Left renal pelvis (tissue), 4 donors: ENCODE measurements around the gene RUSF1. TPM values are rescaled to one million over a fixed set of nuclear protein-coding genes. Genes with fewer than 3 reads are reported as not detected.

Experiments used
- DNase-seq, 4 donors: peaks; one replicate each; pipeline ENCODE4 v3.0.0-alpha.2; 2013; ENCODE audit warnings: low read depth in 4 of 4, low spot score in 3 of 4
- polyA plus RNA-seq, 4 donors: library from polyadenylated mRNA; unstranded; fragments of 120-200 nt; gene quantifications; one replicate each; pipeline ENCODE4 v1.2.1, GENCODE V29; 2013; ENCODE audit not compliant: insufficient read length in 4 of 4

RUSF1 gene
- polyA plus RNA-seq, 4 donors: 70.6 to 95.9 (median 77.2) TPM

- no peak for DNase-seq
These were observed 34.8 kb downstream of the RUSF1 start for GRCh38 chr16:31473264-31473984.

DNA sequence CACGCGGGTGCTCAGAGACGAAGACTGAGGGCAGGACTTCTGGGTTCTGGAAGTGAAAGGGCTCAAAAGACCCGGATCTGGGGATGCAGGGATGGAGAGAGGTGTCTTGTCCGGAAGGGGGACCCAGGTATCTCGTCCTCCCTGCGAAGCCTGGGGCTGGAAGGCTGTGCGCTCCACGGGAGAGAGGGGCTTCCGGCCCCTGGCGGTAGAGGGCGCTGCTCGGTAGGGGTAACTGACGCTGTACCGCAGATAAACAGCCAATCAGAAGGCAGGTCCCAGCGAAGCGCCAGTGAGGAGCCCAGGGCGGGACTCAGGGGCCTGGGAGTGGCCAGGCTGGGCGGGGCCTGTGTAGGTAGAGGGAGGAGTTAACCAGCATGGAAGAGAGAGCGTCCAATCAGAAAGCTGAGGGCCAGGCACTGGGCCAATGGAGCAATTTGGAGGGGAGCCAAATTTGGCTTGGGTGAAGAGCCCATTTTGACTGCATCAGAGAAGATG lies 35.4 kb downstream of the RUSF1 start:
- DNase-seq: no peak

GRCh38 chr16:31471875-31472708 lies 36.1 kb downstream of the RUSF1 start, which contains the start of gene TGFB1I1:
Gene TGFB1I1 (plus strand): TSS chr16:31472152. CDS start chr16:31472189, 37 bp downstream.
- no peak for DNase-seq

DNA sequence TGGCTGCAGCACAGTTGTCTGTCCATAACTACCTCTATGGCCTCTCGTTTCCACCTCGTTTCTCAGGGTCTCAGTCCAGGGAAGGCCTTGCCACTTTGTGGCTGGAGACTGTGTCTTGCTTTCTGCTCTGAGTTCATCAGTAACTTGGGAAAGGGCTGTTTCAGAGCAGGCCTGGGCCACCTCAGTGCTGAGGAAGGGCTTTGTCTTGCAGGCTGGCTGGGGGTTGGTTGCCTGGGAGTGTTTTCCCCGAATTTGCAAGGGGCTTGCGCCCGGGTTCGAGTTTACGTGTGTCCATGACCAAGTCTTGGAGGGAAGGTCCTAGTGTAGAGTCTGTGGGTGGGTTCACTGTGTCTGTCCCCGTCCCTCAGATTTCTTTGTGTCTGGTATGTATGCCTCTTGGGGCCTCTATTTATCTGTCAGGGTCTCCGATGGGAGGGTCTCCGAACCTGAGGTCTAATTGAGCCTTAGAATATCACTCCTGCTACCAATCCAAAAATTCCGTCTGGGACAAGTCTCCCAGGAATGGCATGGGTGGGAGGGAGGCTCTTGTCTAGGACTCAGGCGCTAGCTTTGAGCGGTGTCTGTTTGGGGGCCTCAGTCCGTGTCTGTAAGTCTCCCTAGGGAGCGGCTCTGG lies 36.8 kb downstream of the RUSF1 start:
- no peak for DNase-seq

DNA sequence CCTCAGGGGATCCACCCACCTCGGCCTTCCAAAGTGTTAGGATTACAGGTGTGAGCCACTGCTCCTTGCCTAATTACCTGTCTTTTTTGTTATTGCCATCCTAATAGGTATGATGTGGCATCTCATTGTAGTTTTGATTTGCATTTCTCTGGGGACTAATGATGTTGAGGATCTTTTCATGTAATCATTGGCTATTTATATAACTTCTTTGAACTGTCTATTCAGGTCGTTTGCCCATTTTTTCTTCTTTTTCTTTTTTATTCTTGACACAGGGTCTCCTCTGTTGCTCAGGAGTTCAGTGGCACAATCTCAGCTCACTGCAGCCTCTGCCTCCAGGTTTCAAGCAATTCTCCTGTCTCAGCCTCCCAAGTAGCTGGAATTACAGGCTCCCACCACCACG lies 37.6 kb downstream of the RUSF1 start:
- DNase-seq: no peak

GRCh38 chr16:31467858-31468257 lies 40.3 kb downstream of the RUSF1 start:
- no peak for DNase-seq

- DNase-seq: no peak
These were observed 40.9 kb downstream of the RUSF1 start for GRCh38 chr16:31467151-31467773.

DNA sequence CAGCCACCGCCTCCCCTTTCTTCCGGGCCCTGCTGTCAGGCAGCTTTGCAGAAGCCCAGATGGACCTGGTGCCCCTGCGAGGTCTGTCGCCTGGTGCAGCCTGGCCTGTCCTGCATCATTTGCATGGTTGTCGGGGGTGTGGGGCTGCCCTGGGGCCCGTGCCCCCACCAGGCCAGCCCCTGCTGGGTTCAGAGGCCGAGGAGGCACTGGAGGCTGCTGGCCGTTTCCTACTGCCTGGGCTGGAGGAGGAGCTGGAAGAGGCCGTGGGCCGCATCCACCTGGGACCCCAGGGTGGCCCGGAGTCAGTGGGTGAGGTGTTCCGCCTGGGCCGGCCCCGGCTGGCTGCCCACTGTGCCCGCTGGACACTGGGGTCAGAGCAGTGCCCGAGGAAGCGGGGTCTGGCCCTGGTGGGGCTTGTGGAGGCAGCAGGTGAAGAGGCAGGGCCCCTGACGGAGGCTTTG lies 41.8 kb downstream of the RUSF1 start:
- no peak for DNase-seq

- DNase-seq: no peak
These were observed 42.3 kb downstream of the RUSF1 start for GRCh38 chr16:31465788-31466370.

GRCh38 chr16:31464781-31465260 lies 43.4 kb downstream of the RUSF1 start:
- DNase-seq: no peak

DNA sequence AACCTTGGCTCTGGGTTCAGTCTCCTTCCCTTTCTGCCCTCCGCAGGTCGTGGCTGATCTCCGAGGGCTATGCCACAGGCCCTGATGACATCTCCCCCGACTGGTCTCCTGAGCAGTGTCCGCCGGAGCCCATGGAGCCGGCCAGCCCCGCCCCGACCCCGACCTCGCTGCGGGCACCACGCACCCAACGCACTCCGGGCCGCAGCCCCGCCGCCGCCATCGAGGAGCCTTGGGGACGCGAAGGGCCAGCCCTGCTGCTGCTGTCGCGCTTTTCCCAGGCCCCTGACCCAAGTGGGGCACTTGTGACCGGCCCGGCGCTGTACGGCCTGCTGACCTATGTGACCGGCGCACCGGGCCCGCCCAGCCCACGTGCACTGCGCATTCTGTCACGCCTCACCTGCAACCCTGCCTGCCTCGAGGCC lies 43.8 kb downstream of the RUSF1 start:
- DNase-seq: no peak

GRCh38 chr16:31461921-31462804 lies 46.0 kb downstream of the RUSF1 start:
- no peak for DNase-seq

- no peak for DNase-seq
These were observed 46.8 kb downstream of the RUSF1 start for GRCh38 chr16:31461201-31461920.

- no peak for DNase-seq
These were observed 47.6 kb downstream of the RUSF1 start for GRCh38 chr16:31460582-31461002.

DNA sequence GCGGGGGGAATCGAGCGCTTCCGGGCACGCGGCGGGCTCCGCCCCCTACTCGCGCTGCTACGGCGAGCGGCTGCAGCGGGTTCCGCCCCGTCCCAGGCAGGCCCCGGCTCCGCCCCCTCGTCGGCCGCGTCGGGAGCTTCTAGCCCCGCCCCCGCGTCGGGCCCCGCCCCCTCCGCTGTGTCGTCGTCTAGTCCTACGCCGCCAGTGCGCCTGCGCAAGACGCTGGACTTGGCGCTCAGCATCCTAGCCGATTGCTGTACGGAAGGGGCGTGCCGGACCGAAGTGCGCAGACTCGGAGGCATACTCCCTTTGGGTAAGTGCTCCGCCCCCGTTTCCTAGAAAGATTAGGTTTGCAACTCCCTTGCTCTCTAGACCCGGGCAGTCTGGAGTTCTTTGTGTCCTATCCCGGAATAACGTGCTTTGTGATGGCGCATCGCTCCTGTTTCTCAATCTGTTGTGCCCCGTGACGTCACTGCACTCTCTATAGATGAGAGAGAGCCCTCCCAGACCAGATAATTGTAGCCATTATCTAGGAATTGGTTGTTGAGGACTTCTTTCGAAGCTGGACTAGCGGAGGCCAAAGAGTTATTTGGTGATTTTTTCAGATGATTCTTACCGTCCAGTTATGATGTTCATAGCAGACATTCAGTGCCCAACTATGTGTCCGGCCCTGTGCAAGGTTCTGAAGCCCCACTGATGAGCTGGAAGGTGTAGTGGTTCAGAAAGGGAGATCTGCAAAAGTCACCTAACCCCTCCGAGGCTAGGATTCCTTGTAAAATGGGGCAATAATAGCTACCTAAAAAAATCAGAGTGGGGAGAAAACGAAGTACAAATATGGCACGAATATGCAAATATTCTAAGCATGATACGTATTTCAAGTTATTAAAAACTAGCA lies 48.3 kb downstream of the RUSF1 start:
- DNase-seq: peak; percentile 97 to 99 (median 98)

DNA sequence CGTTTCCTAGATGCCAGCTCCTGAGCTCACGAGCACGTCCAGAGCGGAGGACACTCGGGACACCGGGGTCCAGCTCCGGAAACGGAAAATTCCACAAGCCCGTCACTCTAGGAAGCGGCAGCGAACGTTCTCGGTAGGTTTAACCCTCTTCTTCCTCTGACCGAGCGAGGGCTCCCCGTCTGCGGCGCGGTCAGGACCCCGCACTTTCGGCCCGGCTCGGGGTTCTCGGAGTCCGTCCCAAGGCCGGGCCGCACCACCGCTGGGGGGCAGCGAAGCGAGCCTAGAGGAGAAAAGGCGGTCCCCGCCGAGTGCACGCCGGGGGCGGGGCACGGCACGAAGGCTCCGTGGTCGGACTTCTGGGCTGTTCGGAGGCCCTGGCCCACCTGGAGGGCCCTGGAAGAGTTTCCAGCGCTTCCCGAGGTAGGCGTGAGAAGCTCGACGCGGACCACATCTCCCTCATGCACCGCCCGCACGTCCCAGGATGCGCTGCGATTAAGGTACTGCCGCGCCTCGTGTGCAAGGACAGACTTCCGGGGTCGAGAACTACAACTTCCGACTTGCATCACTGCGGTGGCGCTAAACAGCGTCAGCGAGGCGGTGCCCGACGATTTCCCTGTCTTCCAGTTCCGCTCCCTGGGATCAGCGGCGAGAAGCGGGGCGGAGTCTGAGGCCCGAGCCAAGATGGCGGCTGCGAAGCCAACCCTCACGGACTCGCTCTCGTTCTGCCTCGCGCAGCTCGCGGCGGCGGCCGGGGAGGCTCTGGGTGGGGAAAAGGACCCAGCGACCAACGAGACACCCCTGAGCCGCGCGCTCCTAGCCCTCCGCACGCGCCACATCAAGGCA lies 49.1 kb downstream of the RUSF1 start, which contains the start of gene ARMC5:
Gene ARMC5 (plus strand): TSS at position 658 of the 843 bp plus-strand sequence. CDS start 24 bp downstream, at position 682.
- peak; percentile 94 to 96 (median 96) for DNase-seq
